ENCODE results near the gene TAGAP. TPM values are rescaled to one million over a fixed set of nuclear protein-coding genes. Genes with fewer than 3 reads are reported as not detected.
"Not testable (repeated sequence)": the region's sequence is repeated elsewhere in the genome, so short reads cannot be mapped to it uniquely, and the experiment has no call there.

TAGAP gene
- total RNA-seq, 1 donor from 2014 or later, result 42.2 TPM

DNA sequence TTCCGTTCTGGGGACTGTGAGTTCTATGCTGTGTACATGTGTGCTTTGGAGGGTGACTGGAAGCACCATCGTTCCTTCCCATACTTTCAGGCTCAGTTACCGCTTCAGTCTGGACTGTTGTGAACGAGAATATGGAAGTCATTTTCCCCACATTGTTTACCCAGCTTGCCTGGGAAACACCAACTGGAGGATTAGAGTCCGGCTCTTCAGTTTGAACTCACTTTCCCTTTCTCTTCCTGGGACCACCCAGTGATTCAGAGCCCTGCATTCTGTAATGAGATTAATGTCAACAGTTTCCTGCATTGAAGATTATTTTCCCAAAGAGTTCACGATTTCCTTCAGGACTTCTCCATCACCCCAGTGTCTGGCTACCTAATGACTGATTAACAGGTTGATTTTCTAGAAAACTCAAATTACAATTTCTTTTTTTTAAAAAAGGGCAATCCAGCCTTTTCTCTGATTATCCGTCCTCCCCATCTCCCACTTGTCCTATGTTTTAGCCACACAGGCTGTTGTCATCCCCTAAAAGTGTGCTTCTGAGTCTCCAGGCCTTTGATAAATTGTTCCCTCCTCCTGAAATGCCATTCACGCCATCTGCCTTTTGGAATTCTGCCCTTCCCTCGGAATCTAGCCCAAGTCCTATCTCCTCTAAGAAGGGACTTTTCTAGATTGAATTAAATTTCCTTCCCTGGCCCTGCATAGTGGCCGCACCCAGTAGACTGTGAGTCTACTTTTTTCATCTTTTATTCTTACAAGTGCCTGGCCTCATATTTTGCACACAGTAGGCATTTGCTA, 3.3 kb upstream of the TAGAP start:
- intact Hi-C loops (cut with micrococcal nuclease), result loop anchor here (10.0 kb wide), 3 partner anchors 647 to 927 kb away; partner anchors contain the start of genes SOD2 and WTAP

DNA sequence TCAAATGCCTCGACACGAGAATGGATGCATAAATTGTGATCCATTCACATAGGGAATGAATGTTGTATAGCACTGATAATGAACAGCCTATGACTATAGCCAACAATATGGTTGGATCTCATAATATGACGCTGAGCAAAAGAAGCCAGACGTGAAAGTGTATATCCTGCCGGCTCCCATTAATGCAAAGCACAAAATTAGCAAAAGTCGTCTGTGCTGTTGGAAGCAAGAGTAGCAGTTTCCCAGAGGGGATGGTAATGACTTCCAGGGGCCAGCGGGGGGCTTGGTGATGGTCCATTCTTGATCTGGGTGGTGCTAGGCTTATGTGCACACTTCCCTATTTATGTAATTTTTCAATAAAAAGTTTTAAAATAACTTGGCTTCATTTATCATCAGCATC, 1.0 kb upstream of the TAGAP start:
- intact Hi-C loops (cut with micrococcal nuclease), result loop anchor here (1.0 to 10.0 kb wide), 6 partner anchors 16 to 929 kb away; partner anchors contain the start of genes MRPL18, SOD2 and WTAP

DNA sequence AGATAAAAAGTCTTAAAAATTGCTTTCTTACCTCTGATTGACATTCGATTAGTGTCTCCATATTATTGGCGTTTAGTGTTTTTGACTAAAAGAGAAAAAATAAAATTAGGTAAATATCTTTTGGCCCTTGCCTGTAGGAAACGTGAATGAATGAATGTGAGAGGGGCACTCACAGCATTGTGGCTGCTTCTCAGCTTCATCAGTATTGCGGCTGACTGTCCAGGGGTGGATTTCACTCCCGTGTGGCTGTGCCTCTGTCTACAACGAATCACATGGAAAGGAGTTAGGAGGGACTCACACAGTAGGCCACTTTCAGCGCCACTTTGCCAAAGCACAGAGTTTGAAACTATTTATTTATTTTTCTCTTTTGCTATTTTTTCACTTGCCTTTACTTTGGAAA, 844 bp downstream of the TAGAP start:
- intact Hi-C loops (cut with micrococcal nuclease), result loop anchor here (1.0 to 10.0 kb wide), 6 partner anchors 226 to 1282 kb away; partner anchors contain the start of genes SOD2 and WTAP

DNA sequence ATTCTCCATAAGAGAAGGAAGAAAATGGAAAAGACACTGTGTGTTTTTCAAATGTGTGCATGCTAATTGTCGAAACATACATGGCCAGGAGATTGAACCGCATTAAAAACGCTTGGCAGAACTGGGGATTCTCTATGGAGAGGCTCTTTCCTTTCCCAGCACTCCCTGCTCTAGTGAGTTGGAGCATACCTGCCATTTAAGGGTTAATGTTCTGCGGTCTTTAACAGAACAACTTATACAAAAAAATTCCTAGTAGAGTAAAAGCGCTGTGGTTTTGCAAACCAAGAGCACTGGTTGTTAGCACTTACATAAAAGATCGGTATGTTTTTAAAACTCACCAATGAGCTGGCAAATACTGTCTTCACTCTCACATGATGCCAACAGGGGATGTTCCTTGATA, 1.5 kb downstream of the TAGAP start:
- intact Hi-C loops (cut with micrococcal nuclease), result loop anchor here (1.0 to 10.0 kb wide), 6 partner anchors 225 to 1281 kb away; partner anchors contain the start of genes SOD2 and WTAP

DNA sequence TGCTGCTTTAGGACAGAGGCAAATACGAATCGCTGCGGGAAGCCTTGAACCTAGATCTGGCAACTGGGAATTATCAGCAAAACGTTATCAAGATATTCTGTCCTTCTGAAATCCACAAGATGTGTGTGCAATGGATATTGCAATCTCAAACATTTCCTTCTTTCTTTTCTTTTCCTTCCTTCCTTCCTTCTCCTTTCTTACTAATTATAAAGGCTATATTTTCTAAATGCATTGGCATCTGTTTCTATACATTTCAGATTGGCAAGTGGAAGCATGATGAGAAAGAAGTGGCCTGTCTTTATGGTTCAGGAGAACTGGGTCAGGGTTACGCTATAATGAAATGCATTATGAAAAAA, 2.0 kb downstream of the TAGAP start:
- intact Hi-C loops (cut with micrococcal nuclease), result loop anchor here (1.0 to 10.0 kb wide), 17 partner anchors 25 to 1663 kb away; partner anchors contain the start of genes SOD2 and WTAP

DNA sequence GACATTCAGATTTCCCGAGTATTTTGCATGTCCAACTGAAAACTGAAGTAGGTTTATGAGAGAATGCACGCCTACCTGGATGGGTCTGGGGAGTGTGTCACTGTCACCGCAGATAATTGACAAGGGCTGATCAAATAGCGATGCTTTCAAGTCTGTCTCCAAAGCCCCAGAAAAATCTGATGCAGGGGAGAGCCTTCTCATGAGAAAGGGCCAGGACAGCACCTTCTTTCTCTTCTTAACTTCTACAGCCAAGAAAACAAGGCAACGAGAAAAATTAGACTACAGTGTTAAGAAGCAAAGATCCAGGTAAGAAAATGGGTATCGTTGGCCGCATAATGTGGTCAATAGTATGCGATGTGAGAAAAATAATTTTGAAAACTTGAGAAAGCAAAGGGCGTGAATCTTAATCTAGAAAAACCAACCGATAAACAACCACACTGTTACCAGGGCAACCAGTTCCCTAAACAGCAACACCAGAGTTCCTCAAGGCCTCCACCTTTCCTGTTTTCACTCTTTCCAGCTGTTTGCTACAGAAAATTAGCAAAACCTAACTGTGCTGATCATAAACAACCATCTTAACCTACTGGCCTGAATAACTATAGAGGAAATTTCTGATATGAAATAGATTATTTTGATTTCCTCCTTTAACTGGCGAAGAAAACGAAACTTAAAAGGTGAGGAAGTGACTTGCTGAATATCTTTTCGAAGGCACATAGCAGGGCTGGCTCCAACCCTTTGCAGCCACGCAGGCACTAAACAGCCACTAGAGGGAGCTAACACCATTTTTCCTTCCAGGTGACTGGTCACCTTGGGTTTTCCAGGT, 2.6 kb downstream of the TAGAP start:
- intact Hi-C loops (cut with micrococcal nuclease), result loop anchor here (1.0 to 10.0 kb wide), 16 partner anchors 24 to 1662 kb away; partner anchors contain the start of genes SOD2 and WTAP

DNA sequence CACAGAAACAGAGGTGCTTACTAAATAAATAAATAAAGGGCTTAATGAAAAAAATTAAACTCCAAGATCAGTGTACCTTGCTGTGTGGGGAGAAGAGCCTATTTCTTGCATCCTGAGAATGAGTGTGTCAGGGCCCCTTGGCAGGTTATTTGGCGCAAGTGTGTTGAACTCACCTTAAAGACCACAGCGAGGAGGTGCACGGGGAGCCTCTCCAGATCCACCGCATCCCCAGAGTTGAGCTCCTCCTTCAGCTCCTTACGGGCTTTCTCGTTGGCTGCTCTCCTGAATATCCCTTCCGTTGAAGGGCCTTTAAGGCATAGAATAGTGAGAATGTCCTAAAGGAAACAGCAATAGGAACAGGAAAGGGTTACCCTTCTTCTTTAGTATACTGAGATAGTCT, 3.6 kb downstream of the TAGAP start:
- intact Hi-C loops (cut with micrococcal nuclease), result loop anchor here (5.0 to 10.0 kb wide), 4 partner anchors 654 to 1279 kb away; partner anchors contain the start of genes SOD2 and WTAP

DNA sequence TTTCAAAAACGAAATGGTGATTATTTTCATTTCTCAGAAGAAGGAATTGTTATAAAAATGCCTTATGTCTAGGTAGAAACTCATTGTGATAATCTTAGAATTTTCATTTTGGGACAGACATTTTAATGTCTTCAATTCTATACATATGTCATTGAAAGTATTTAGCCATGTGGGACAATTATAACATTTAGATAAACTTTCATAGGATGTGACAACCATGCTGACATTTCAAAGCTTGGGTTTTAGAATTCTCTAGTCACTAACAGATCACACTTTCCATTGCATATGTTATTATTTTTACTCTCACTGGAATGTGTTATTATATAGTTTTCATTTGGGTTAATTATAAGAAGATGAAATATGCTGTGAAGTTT, 4.9 kb downstream of the TAGAP start:
- intact Hi-C loops (cut with micrococcal nuclease), result loop anchor here (5.0 to 10.0 kb wide), 4 partner anchors 655 to 1278 kb away; partner anchors contain the start of genes SOD2 and WTAP

DNA sequence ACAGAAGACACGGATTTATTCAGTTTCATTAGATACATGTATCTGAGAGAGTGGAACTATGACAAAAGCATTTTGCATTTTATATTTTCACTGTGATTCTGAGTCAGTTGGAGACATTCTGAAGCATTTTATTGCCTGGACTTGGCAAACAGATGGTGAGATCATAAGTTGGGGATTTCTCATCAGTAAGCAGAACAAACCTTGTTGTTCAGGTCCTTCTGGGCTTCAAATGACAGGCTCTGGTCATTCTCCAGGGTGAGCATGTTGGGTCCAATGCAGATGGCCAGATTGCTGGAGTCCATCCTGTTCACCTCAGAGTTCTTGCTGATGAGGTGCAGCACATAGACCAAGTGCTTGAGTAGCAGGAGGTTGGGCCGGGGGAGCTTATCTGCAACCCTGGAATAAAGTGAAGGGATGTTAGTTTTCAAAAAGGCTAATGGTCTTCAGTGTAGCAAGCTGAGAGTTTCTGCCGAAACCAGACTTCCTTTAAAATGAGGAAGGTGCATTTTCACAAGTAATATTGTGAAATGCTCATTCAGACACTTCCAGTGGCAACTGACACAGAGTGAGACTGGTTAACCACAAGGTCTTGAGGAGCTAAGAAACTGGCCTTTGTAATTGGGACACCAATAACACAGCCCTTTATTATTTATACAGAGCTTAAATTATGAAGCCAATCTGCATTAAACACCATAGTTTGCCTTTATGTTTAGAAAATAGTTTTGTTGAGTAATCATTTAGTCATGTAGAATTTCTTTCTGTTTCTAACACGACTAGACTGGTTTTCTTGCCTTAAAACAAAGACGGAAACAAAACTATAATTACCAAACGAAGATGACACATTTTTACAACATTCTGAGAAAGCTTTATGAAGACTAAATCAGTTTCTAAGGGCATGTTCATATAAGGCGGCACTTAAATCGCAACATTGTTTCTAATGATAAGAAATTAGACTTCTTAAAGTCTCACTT, 5.6 kb downstream of the TAGAP start:
- intact Hi-C loops (cut with micrococcal nuclease), result no loop called here

DNA sequence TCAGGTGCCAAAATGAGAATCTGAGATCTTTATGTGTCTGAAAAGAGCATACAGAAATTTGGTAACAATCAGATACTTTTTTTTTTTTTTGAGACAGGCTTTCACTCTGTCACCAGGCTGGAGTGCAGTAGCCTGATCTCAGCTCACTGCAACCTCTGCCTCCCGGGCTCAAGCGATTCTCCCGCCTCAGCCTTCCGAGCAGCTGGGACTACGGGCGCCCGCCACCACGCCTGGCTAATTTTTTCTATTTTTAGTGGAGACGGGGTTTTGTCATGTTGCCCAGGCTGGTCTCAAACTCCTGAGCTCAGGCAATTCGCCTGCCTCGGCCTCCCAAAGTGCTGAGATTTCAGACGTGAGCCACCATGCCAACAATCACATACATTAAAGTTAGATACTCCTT, 6.5 kb downstream of the TAGAP start:
- intact Hi-C loops (cut with micrococcal nuclease), result not testable (repeated sequence)

DNA sequence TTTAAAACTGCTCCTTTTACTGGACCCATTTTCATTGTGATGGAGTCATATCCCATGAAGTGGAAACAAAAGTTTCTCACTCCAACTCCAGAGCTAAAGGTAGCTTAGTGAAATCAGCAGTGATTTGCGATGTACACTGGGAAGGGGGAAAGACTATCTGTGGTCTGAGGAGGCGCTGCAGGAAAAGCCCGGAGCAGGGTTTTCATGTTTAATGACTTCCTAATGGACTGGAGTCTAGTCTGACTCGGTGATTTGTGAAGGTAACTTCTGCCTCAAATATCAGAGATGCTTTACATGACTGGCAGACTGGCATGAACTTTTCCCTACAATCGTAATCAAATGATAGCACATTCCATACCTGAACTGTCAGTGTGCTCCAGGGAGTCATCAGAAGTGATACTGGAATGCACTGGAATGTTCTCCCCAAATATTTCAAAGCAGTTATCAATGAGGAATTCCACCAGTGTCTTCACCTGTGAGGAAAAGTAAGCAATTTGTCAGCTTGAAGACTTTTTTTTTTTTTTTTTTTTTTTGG, 7.0 kb downstream of the TAGAP start:
- intact Hi-C loops (cut with micrococcal nuclease), result no loop called here

DNA sequence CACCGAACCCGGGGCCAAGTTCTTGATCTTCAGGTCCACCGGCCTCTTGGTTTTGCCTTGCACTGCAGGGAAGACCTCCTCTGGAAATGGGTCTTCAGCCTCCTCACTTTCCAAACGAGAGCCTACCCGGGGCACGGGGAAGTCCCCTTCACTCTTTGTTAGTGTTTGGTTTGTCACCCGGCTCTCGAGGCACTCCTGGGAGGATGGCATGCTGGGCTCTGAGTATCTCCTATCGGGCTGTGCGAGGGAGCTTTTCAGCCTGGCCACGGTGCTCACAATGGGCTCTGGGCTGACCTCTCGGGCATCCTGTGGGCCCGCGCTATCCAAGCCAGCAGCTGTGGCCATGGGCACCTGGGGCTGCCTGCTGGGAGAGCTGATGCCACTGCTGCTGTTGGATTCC, 8.1 kb downstream of the TAGAP start:
- intact Hi-C loops (cut with micrococcal nuclease), result no loop called here

DNA sequence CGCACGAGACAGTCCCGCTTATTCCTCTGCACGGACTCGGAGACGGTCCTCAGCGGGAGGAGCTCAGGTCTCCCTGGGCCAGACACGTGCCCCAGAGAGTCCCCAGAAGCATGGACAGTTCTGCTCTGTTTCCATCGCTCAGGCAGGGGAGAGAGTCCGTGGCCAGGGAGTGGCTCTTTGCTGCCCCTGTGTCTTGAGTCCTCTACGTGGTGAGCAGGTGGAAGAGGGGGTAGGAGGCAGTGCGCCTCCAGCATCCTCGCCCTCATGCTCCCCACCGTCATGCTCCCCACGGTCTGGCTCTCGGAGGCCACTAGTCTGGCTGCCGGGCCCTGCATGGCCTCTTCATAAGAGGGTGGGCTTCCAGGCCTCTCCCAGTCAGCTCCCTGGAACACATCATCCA, 8.9 kb downstream of the TAGAP start:
- intact Hi-C loops (cut with micrococcal nuclease), result no loop called here

DNA sequence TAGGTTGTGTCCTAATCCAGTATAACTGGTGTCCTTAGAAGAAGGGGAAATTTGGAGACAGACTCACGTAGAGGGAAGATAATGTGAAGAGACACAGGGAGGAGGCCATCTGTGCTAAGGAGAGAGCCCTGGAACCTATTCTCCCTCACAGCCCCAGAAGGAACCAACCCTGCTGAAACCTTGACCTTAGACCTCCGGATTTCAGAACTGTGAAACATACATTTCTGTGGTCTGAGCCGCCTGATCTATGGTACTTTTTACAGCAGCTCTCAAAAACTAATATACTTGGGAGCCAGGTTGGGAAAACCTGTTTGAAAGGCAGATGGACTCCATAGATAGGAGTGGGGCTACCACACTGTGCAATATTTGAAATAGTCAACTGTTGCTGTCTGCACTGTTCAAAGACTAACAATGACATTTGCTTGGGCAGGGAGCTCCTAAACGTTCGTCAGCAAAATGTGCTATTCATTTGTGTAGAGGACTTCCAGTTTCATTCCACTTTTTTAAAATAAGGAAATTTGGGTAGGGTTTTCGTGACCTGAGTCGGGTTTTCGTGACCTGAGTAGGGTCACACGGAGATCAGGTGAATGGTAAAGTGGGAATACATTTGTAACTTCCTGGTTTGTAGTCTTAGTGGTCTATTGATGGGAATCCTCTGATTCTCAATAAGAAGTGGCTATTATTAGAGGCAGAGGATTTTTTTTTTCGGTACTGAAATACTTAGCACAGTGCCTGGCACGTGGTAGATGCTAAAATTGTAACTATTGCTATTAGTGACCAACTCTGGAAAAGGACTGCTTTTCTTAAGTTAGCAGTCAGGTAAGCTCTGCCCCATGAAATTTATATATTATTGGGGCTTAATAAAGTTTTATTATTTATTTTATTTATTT, 11.4 kb downstream of the TAGAP start:
- intact Hi-C loops (cut with micrococcal nuclease), result no loop called here

DNA sequence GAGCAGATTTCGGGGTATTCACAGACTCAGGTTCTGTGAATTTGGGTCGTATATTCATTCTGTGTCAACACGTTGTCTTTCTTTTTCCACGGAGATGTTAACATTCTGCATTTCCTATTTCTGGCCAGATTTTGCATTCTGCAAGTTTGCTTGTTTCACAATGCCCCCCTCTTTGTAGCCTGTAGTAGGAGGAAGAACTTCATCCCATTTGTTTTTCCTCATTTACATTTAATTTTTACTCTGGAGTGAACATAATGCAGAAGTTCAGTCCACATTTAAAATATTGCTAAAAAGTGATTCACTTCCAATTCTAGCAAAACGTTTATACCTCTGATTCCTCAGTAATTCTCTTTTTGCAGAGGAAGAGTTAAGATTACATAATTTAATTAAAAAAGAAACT, 12.9 kb downstream of the TAGAP start:
- intact Hi-C loops (cut with micrococcal nuclease), result no loop called here

DNA sequence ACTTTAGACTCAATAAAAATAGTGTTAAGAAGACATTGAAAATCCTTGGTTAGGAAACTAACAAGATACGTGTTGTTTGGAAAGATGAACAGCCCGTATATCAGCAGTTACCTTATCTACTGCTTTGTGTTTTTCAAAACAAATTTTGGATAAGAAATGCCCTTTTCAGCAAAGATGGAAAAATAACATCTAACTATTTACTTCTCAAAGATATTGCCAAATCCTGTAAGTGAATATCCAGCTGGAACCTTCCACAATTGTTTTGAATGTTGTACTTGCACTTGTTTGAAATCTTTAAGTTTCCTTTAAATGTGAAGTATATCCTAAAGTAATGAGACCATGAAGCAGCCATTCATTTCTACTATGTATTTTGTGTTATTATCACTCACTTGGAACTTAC, 14.6 kb downstream of the TAGAP start:
- intact Hi-C loops (cut with micrococcal nuclease), result no loop called here

DNA sequence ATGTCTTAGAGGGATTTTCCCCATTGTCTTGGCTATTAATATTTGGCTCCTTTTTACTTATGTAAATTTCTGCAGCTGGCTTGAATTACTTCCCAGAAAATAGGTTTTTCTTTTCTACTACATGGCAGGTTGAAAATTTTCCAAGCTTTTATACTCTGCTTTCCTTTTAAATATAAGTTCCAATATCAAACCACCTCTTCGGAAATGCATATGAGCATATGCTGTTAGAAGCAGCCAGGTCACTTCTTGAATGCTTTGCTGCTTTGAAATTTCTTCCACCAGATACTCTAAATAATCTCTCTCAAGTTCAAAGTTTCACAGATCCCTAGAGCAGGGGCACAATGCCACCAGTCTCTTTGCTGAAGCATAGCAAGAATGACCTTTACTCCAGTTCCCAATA, 19.6 kb downstream of the TAGAP start:
- intact Hi-C loops (cut with micrococcal nuclease), result not testable (repeated sequence)

DNA sequence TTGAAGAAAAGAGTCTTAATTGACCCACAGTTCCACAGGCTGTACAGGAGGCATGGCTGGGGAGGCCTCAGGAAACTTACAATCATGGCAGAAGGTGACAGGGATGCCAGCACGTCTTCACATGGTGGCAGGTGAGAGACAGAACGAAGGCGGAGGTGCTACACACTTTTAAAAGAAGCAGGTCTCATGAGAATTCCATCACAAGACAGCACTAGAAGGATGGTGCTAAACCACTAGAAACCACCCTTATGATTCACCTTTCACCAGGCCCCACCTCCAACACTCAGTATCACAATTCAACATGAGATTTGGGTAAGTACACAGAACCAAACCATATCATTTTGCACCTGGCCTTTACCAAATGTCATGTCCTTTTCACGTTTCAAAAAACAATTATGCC, 20.9 kb downstream of the TAGAP start:
- intact Hi-C loops (cut with micrococcal nuclease), result no loop called here

DNA sequence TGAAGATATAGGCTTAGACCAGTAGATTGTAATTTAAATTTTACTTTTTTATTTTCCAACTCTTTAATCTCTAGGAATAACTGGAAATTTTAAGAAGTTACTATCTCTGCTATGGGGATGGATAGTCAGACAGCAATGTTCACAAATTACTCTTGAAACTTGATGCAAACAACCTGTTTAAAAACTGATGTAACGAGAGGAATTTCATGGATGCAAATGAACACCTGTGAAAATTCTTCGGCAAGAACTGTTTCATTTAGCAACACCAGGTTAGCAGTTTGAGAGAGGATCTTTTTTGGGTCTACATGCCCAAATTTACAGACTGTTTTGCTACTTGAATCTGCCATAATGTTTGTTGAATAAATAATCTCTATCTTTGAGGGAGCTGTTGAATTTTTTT, 24.8 kb downstream of the TAGAP start:
- intact Hi-C loops (cut with micrococcal nuclease), result no loop called here

Data from T-helper 1 cell treated with Interleukin-12 subunit alpha and Interleukin-12 subunit beta and Interleukin-4 antibody, amounts not matched to agents 30 ng/mL and 1 ng/mL, for 36 hours (primary cell).